ENCODE data around the gene PROCA1. TPM values are rescaled to one million over a fixed set of nuclear protein-coding genes. Genes with fewer than 3 reads are reported as not detected.

PROCA1 gene
- total and polyA plus RNA-seq, 7 donors = 0.21 to 1.1 (median 0.36) TPM

- TF ChIP-seq CTCF (IDR thresholded peaks at IDR 0.05) = no peak
- WGBS, 3 donors = 69 to 74% (median 71%) methylated on average over 5 of the region's 5 CpGs
- Histone ChIP-seq H3K9me3 (no peaks in the 10 kb centered on the region), H3K27ac (no peak overlapping the region), H3K27me3 (ENCODE audit: insufficient read depth in 3 of 3, low read length in 2 of 3) (no peaks in the 10 kb centered on the region), H3K4me3 (no peak overlapping the region), H3K36me3 (ENCODE audit: insufficient read depth in 1 of 2, low read depth in 1 of 2) (peaks cover 0 to 33% of the 10 kb centered on the region in 2 donors), H3K4me1 (peaks cover 7% of the 10 kb centered on the region)
- no peak for ATAC-seq
- no peak for DNase-seq
- intact Hi-C loops (cut with DNase I) = loop anchor here in 1 of 2 donors (2.0 kb wide), 1 partner anchor 157 kb away; no protein-coding TSS in a partner anchor
Measured at GRCh38 chr17:28756049-28756804, 44.5 kb upstream of the PROCA1 start.

GRCh38 chr17:28755486-28755885 is 43.8 kb upstream of the PROCA1 start:
- Histone ChIP-seq H3K27me3 (ENCODE audit: insufficient read depth in 3 of 3, low read length in 2 of 3) (no peaks in the 10 kb centered on the region), H3K4me1 (peaks cover 2% of the 10 kb centered on the region), H3K4me3 (no peak overlapping the region), H3K9me3 (no peaks in the 10 kb centered on the region), H3K36me3 (ENCODE audit: insufficient read depth in 1 of 2, low read depth in 1 of 2) (peaks cover 0 to 33% of the 10 kb centered on the region in 2 donors), H3K27ac (no peak overlapping the region)
- ATAC-seq = no peak
- intact Hi-C loops (cut with DNase I) = no loop called here
- no peak for DNase-seq
- 75 to 87% (median 87%) methylated on average over 7 of the region's 7 CpGs for WGBS, 3 donors
- no peak for TF ChIP-seq CTCF (IDR thresholded peaks at IDR 0.05)

GRCh38 chr17:28751600-28752366 is 40.1 kb upstream of the PROCA1 start:
- 93 to 94% (median 94%) methylated on average over 10 of the region's 10 CpGs for WGBS, 3 donors
- ATAC-seq = no peak
- H3K27me3 ChIP-seq (ENCODE audit: insufficient read depth in 3 of 3, low read length in 2 of 3) = no peaks in the 10 kb centered on the region
- no peaks in the 10 kb centered on the region for H3K9me3 ChIP-seq
- H3K36me3 ChIP-seq (ENCODE audit: insufficient read depth in 1 of 2, low read depth in 1 of 2) = peaks cover 0 to 25% of the 10 kb centered on the region in 2 donors
- no peak overlapping the region for H3K4me3 ChIP-seq
- peaks cover 4% of the 10 kb centered on the region for H3K4me1 ChIP-seq
- no peak for TF ChIP-seq CTCF (IDR thresholded peaks at IDR 0.05)
- intact Hi-C loops (cut with DNase I) = loop anchor here in 1 of 2 donors (2.0 kb wide), 1 partner anchor 23 kb away; the partner anchor contains the start of gene NEK8
- no peak overlapping the region for H3K27ac ChIP-seq
- DNase-seq = peak in 1 of 2 donors; percentile 23

GRCh38 chr17:28750178-28751047 is 38.7 kb upstream of the PROCA1 start:
- Histone ChIP-seq H3K36me3 (ENCODE audit: insufficient read depth in 1 of 2, low read depth in 1 of 2) (peaks cover 0 to 21% of the 10 kb centered on the region in 2 donors), H3K9me3 (no peaks in the 10 kb centered on the region), H3K4me3 (no peak overlapping the region), H3K27me3 (ENCODE audit: insufficient read depth in 3 of 3, low read length in 2 of 3) (no peaks in the 10 kb centered on the region), H3K27ac (no peak overlapping the region), H3K4me1 (peaks cover 12% of the 10 kb centered on the region)
- peak; percentile 92 to 95 for DNase-seq
- TF ChIP-seq CTCF (IDR thresholded peaks at IDR 0.05) = peak; percentile 100
- intact Hi-C loops (cut with DNase I) = loop anchor here (1.0 to 2.0 kb wide), 2 partner anchors 22 to 24 kb away; partner anchors contain the start of genes NEK8 (in 1 of the 2) and TLCD1 (in 1 of the 2)
- 34 to 41% (median 36%) methylated on average over 20 of the region's 20 CpGs for WGBS, 3 donors
- peak; percentile 83 to 91 (median 88) for ATAC-seq

All from psoas muscle (tissue), 8 donors.